DOHH2 (cell line): ENCODE measurements around the gene PORCN.
A peak's percentile ranks its signal among the peaks of the same experiment; 100 is the strongest.

Source experiments
- H3F3A ChIP-seq: fragments of 200-600 bp; sonication (generic), shearing (Covaris generic); 2 replicates; pipeline ENCODE4 v1.6.0; 2016; ENCODE audit warnings: antibody characterized with exemption, mild to moderate bottlenecking; ENCODE audit not compliant: control insufficient read depth, insufficient read depth
- H3K27ac ChIP-seq: fragments of 200-600 bp; sonication (generic); 2 replicates; pipeline ENCODE4 v1.5.1; 2014; ENCODE audit warnings: low read depth, mild to moderate bottlenecking, low read length, moderate library complexity
- H3K27me3 ChIP-seq: fragments of 200-600 bp; sonication (generic); 2 replicates; pipeline ENCODE4 v1.6.1; 2014; ENCODE audit warnings: mild to moderate bottlenecking, low read length, mixed read lengths; ENCODE audit not compliant: control insufficient read depth
- H3K36me3 ChIP-seq: fragments of 200-600 bp; sonication (generic); 2 replicates; pipeline ENCODE4 v1.6.1; 2014; ENCODE audit warnings: mild to moderate bottlenecking, low read length, moderate library complexity, mixed read lengths; ENCODE audit not compliant: control insufficient read depth
- H3K4me1 ChIP-seq: fragments of 200-600 bp; sonication (generic); 2 replicates; pipeline ENCODE4 v1.6.1; 2014; ENCODE audit warnings: mild to moderate bottlenecking, low read length, mixed read lengths; ENCODE audit not compliant: control insufficient read depth
- H3K4me2 ChIP-seq: fragments of 200-600 bp; sonication (generic); 2 replicates; pipeline ENCODE4 v1.6.0; 2014; ENCODE audit warnings: mild to moderate bottlenecking, low read length, moderate library complexity
- H3K4me3 ChIP-seq: fragments of 200-600 bp; sonication (generic); 2 replicates; pipeline ENCODE4 v1.5.1; 2014; ENCODE audit warnings: mild to moderate bottlenecking, low read length, mixed read lengths
- H3K79me2 ChIP-seq: fragments of 200-600 bp; sonication (generic); 2 replicates; pipeline ENCODE4 v1.6.1; 2014; ENCODE audit warnings: mild to moderate bottlenecking, low read length, mixed read lengths; ENCODE audit not compliant: control insufficient read depth
- H3K9me2 ChIP-seq: fragments of 200-600 bp; sonication (generic); replicated peaks from 2 replicates; pipeline ENCODE4 v1.6.1; 2014; ENCODE audit warnings: mild to moderate bottlenecking, low read length, mixed read lengths; ENCODE audit not compliant: control insufficient read depth
- H3K9me3 ChIP-seq: fragments of 200-600 bp; sonication (generic); 2 replicates; pipeline ENCODE4 v1.6.1; 2014; ENCODE audit warnings: antibody characterized with exemption, low read length, mixed read lengths; ENCODE audit not compliant: control insufficient read depth, insufficient read depth
- H4K20me1 ChIP-seq: fragments of 200-600 bp; sonication (generic); 2 replicates; pipeline ENCODE4 v1.6.0; 2014; ENCODE audit warnings: low read depth, mild to moderate bottlenecking, antibody characterized with exemption, low read length, moderate library complexity; ENCODE audit not compliant: control insufficient read depth, insufficient read depth
- EZH2phosphoT487 ChIP-seq: fragments of 200-600 bp; sonication (generic); IDR thresholded peaks from 2 replicates; pipeline ENCODE4 v1.6.1; 2017; ENCODE audit warnings: borderline replicate concordance, mild to moderate bottlenecking, antibody characterized with exemption, low read length, moderate library complexity, mixed read lengths
- TF ChIP-seq, protein P1 (sequence below): fragments of 200-600 bp; sonication (generic); IDR thresholded peaks from one replicate; pipeline ENCODE4 v1.5.1; 2014; ENCODE audit warnings: antibody characterized with exemption, mild to moderate bottlenecking, low read depth, low read length; ENCODE audit not compliant: poor library complexity, severe bottlenecking

The PORCN gene

DNA sequence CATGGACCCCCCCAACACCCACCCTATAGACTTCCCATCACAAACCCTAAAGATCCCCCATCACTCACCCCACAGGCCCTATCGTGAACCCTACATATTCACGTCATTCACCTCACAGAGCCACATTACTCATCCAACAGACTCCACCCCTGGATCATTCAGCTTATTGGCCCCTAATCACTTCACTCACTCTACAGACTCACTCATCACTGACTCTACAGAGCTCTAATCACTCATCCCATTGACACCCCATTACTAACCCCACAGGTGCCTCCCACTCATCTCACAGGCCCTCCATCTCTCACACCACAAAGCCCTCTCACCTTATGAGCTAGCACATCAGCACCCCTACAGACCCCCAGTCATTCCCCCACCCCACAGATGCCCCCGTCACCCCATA is 24.4 kb downstream of the PORCN start:
- TF ChIP-seq, protein P1, sequence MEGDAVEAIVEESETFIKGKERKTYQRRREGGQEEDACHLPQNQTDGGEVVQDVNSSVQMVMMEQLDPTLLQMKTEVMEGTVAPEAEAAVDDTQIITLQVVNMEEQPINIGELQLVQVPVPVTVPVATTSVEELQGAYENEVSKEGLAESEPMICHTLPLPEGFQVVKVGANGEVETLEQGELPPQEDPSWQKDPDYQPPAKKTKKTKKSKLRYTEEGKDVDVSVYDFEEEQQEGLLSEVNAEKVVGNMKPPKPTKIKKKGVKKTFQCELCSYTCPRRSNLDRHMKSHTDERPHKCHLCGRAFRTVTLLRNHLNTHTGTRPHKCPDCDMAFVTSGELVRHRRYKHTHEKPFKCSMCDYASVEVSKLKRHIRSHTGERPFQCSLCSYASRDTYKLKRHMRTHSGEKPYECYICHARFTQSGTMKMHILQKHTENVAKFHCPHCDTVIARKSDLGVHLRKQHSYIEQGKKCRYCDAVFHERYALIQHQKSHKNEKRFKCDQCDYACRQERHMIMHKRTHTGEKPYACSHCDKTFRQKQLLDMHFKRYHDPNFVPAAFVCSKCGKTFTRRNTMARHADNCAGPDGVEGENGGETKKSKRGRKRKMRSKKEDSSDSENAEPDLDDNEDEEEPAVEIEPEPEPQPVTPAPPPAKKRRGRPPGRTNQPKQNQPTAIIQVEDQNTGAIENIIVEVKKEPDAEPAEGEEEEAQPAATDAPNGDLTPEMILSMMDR = no peak
- no peak for TF ChIP-seq EZH2phosphoT487
- Histone ChIP-seq H3K9me3 (no peaks in the 10 kb centered on the region), H4K20me1 (no peaks in the 10 kb centered on the region), H3K79me2 (no peaks in the 10 kb centered on the region), H3K4me3 (no peak overlapping the region), H3F3A (no peaks in the 10 kb centered on the region), H3K36me3 (peaks cover 8% of the 10 kb centered on the region), H3K4me2 (no peak overlapping the region), H3K27ac (no peak overlapping the region), H3K9me2 (no peaks in the 10 kb centered on the region), H3K4me1 (no peaks in the 10 kb centered on the region), H3K27me3 (no peaks in the 10 kb centered on the region)

DNA sequence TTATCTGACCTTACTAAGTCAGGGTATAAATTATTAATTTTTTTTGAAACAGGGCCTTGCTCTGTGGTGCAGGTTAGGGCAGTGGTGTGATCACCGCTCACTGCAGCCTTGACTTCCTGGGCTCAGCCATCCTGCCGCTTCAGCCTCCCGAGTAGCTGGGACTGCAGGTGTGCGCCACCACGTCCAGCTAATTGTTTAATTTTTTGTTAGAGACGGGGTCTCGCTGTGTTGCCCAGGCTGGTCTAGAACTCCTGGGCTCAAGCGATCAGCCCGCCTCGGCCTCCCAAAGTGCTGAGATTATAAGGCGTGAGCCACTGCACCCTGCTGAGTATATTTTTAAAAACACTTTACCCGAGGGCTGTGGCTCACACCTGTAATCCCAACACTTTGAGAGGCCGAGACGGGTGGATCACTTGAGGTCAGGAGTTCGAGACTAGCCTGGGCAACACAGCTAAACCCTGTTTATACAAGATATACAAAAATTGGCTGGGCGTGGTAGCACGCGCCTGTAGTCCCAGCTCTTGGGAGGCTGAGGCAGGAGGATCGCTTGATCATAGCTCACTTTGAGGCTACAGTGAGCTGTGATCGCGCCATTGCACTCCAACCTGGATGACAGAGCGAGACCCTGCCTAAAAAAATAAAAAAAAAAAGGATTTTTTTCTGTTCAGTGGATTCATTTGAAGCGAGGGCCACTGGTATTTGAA is 30.0 kb downstream of the PORCN start:
- Histone ChIP-seq H3K27ac (no peak overlapping the region), H3F3A (no peaks in the 10 kb centered on the region), H3K9me3 (no peaks in the 10 kb centered on the region), H3K79me2 (peaks cover 16% of the 10 kb centered on the region), H4K20me1 (no peaks in the 10 kb centered on the region), H3K4me3 (peak overlapping the region; percentile 91), H3K4me1 (peaks cover 19% of the 10 kb centered on the region), H3K36me3 (peaks cover 2% of the 10 kb centered on the region; the same call in 1 of the 2 replicates), H3K9me2 (no peaks in the 10 kb centered on the region), H3K27me3 (no peaks in the 10 kb centered on the region), H3K4me2 (peak overlapping the region; percentile 45)
- TF ChIP-seq EZH2phosphoT487 = no peak

DNA sequence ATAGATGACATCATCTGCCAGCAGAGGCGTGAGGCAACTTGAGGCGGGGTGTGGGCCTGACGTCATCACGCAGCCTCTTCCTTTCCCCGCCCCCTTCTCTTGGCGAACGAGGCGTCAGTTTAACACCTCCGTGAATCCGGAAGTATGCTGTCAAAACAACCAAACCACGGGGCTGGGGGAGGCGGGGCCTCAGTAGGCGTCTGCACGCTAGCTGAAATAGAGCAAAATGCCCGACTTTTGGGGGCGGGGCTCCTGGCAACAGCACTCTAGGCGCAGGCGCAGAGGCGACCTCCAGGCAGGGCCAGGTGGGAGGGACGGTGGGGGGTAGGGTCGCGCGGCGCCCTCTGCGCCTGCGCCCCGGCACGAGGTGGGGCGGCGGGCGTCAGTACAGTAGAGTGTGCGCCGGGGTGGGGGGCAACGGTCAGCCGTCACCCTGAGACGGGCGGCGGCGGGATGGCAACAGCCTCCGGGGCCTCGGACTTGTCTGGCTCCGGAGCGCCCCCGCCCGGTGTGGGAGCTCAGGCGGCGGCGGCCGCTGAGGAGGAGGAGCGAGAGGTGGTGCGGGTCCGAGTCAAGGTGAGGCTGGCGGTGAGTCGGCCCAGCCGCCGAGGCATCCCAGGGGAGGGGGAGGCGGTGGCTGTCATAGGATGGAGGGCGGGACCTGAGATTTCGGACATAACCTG is 30.7 kb downstream of the PORCN start, which contains the start of gene TBC1D25:
TBC1D25 (plus strand) TSS at position 370 of the 683 bp plus-strand sequence; CDS start at position 454, 84 bp downstream.
- H3K27ac ChIP-seq = peak within 1 kb of the TSS; percentile 61
- H3K79me2 ChIP-seq = peaks cover 16% of the 10 kb centered on the region
- no peaks in the 10 kb centered on the region for H3K27me3 ChIP-seq
- no peaks in the 10 kb centered on the region for H3K9me3 ChIP-seq
- no peaks in the 10 kb centered on the region for H3F3A ChIP-seq
- H3K4me2 ChIP-seq = peak within 1 kb of the TSS; percentile 86
- H3K36me3 ChIP-seq = peaks cover 3% of the 10 kb centered on the region
- peaks cover 19% of the 10 kb centered on the region for H3K4me1 ChIP-seq
- no peaks in the 10 kb centered on the region for H4K20me1 ChIP-seq
- TF ChIP-seq EZH2phosphoT487 = no peak
- TF ChIP-seq, protein P1 = peak; percentile 53
- no peaks in the 10 kb centered on the region for H3K9me2 ChIP-seq
- H3K4me3 ChIP-seq = peak within 1 kb of the TSS; percentile 91

DNA sequence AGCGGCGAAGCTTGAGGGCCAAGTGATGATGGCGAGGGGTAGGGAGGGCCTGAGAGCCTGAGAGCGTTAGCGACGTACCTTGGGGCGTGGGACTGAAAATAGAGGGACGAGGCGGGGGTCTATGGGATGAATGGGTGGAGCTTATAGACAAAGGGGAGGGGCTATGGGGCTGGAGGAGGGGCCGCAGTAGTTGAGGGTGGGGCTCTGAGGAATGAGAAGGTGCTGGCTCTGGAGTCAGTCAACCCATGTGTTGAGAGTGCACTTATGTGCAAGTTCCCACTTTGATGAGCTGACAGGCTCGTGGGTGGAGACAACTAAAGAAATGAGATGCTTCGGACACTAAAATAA is 31.2 kb downstream of the PORCN start:
- TF ChIP-seq, protein P1 = no peak
- no peak for TF ChIP-seq EZH2phosphoT487
- Histone ChIP-seq H3F3A (no peaks in the 10 kb centered on the region), H4K20me1 (no peaks in the 10 kb centered on the region), H3K27me3 (no peaks in the 10 kb centered on the region), H3K9me2 (no peaks in the 10 kb centered on the region), H3K79me2 (peaks cover 16% of the 10 kb centered on the region), H3K4me2 (peak overlapping the region; percentile 86), H3K4me3 (peak overlapping the region; percentile 91), H3K36me3 (peaks cover 8% of the 10 kb centered on the region), H3K4me1 (peaks cover 19% of the 10 kb centered on the region), H3K9me3 (no peaks in the 10 kb centered on the region), H3K27ac (peak overlapping the region; percentile 61)
